HUDEP-2 (cell line): Measurements from ENCODE around the gene XPO6.

Experiments
- DNase-seq, 76 experiments: peaks; one replicate each; lab custom pipeline; 2025; ENCODE audit not compliant: unreplicated experiment in 76 of 76; lab: John Stamatoyannopoulos, UW

Gene XPO6

GRCh38 chr16:28069971-28070794 lies 141.6 kb downstream of the XPO6 start:
- no peak for DNase-seq

GRCh38 chr16:28068976-28069375 lies 142.8 kb downstream of the XPO6 start:
- no peak for DNase-seq

- no peak for DNase-seq
These were observed 144.0 kb downstream of the XPO6 start for GRCh38 chr16:28067604-28068379.

- no peak for DNase-seq
These were observed 147.0 kb downstream of the XPO6 start for GRCh38 chr16:28064706-28065249.

- DNase-seq, result no peak
These were observed 147.6 kb downstream of the XPO6 start for GRCh38 chr16:28064150-28064549.

GRCh38 chr16:28063591-28064061 lies 148.1 kb downstream of the XPO6 start, which contains the start of gene GSG1L:
TSS of gene GSG1L (minus strand) at chr16:28063714. CDS start at chr16:28063424, 290 bp downstream.
- DNase-seq, result no peak

- DNase-seq, result no peak
These were observed 148.8 kb downstream of the XPO6 start for GRCh38 chr16:28062847-28063521.

- no peak for DNase-seq
These were observed 149.4 kb downstream of the XPO6 start for GRCh38 chr16:28062261-28062846.

GRCh38 chr16:28061352-28062101 lies 150.2 kb downstream of the XPO6 start:
- no peak for DNase-seq

GRCh38 chr16:28059841-28060575 lies 151.8 kb downstream of the XPO6 start:
- DNase-seq, result no peak

GRCh38 chr16:28058839-28059589 lies 152.8 kb downstream of the XPO6 start:
- no peak for DNase-seq

- no peak for DNase-seq
These were observed 153.8 kb downstream of the XPO6 start for GRCh38 chr16:28057949-28058348.

GRCh38 chr16:28053461-28053860 lies 158.3 kb downstream of the XPO6 start:
- no peak for DNase-seq

GRCh38 chr16:28052274-28053128 lies 159.3 kb downstream of the XPO6 start:
- no peak for DNase-seq

GRCh38 chr16:28051486-28051885 lies 160.3 kb downstream of the XPO6 start:
- no peak for DNase-seq
